ENCODE data around the gene TPCN1.

The TPCN1 gene

DNA sequence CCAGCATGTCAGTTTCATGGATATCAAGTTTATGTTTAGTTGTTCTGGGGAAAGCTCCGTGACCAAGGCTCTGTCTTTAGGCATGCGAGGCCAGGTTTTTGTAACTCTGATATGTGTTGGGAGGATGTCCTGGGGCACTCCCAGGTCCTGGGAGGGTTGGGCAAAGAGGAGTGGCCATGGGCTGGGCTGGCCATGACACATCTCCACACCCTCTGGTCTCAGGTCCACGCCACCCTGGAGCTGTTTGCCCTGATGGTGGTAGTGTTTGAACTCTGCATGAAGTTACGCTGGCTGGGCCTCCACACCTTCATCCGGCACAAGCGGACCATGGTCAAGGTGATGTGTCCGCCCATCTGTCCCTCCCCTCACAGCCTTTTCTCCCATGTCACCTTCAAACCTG, 46.4 kb downstream of the TPCN1 start:
- H4K20me1 ChIP-seq (ENCODE audit: insufficient read depth): no peaks in the 10 kb centered on the region
- no peaks in the 10 kb centered on the region for H3K36me3 ChIP-seq (ENCODE audit: insufficient read depth)
- H3K27me3 ChIP-seq (ENCODE audit: insufficient read depth, low read depth): no peaks in the 10 kb centered on the region
- no peak overlapping the region for H3K27ac ChIP-seq
- no peak overlapping the region for H3K4me3 ChIP-seq (IDR thresholded peaks at IDR 0.05; ENCODE audit: insufficient read depth, low read depth, low read length)
- H3K4me1 ChIP-seq (ENCODE audit: low read depth, poor library complexity, severe bottlenecking): no peaks in the 10 kb centered on the region
- no peak overlapping the region for H3K9ac ChIP-seq
- H2AFZ ChIP-seq (ENCODE audit: low read depth): no peak overlapping the region
- no peaks in the 10 kb centered on the region for H3K79me2 ChIP-seq (ENCODE audit: insufficient read depth, low read depth)
- TF ChIP-seq, protein P1, sequence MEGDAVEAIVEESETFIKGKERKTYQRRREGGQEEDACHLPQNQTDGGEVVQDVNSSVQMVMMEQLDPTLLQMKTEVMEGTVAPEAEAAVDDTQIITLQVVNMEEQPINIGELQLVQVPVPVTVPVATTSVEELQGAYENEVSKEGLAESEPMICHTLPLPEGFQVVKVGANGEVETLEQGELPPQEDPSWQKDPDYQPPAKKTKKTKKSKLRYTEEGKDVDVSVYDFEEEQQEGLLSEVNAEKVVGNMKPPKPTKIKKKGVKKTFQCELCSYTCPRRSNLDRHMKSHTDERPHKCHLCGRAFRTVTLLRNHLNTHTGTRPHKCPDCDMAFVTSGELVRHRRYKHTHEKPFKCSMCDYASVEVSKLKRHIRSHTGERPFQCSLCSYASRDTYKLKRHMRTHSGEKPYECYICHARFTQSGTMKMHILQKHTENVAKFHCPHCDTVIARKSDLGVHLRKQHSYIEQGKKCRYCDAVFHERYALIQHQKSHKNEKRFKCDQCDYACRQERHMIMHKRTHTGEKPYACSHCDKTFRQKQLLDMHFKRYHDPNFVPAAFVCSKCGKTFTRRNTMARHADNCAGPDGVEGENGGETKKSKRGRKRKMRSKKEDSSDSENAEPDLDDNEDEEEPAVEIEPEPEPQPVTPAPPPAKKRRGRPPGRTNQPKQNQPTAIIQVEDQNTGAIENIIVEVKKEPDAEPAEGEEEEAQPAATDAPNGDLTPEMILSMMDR (conservative IDR thresholded peaks at IDR 0.05; ENCODE audit: low read depth, low read length): no peak
- H3K4me2 ChIP-seq: no peak overlapping the region

DNA sequence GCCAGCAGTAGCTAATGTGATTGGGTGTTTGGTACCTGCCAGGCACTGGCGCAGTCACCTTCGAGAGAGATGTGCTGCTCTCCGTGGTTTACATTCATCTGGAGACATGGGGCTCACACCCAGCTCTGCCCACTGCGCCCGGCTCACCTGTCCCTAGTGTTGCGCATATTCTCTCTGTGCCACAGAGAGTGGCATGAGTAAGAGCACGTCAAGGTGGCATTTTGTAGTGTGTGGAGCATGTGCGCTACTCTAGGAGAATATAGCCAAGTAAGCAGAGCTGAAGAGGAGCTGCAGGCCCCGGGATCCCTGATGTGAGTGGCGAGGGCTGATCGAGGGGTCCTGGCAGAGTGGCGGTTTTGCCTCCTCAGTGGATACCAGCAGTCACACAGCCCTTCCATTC, 46.9 kb downstream of the TPCN1 start:
- Histone ChIP-seq H3K4me3 (IDR thresholded peaks at IDR 0.05; ENCODE audit: insufficient read depth, low read depth, low read length) (no peak overlapping the region), H3K4me2 (no peak overlapping the region), H3K79me2 (ENCODE audit: insufficient read depth, low read depth) (no peaks in the 10 kb centered on the region), H3K4me1 (ENCODE audit: low read depth, poor library complexity, severe bottlenecking) (no peaks in the 10 kb centered on the region), H3K27ac (no peak overlapping the region), H2AFZ (ENCODE audit: low read depth) (no peak overlapping the region), H3K36me3 (ENCODE audit: insufficient read depth) (no peaks in the 10 kb centered on the region), H4K20me1 (ENCODE audit: insufficient read depth) (no peaks in the 10 kb centered on the region), H3K27me3 (ENCODE audit: insufficient read depth, low read depth) (no peaks in the 10 kb centered on the region), H3K9ac (no peak overlapping the region)
- TF ChIP-seq, protein P1 (conservative IDR thresholded peaks at IDR 0.05; ENCODE audit: low read depth, low read length): no peak

DNA sequence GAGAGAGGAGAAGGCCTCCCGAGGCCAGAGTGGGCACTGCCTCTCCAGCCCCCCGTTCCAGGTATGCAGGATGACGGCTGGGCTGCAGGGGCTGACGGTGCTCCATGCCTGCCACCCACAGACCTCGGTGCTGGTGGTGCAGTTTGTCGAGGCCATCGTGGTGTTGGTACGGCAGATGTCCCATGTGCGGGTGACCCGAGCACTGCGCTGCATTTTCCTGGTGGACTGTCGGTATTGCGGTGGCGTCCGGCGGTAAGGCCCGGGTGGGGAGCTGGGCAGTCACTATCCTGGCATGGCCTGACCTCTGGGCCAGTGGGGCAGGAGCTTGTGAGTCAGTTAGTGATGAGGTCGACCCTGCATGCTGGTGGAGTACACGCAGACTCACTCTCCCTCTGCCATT, 47.4 kb downstream of the TPCN1 start:
- no peak overlapping the region for H2AFZ ChIP-seq (ENCODE audit: low read depth)
- no peaks in the 10 kb centered on the region for H3K4me1 ChIP-seq (ENCODE audit: low read depth, poor library complexity, severe bottlenecking)
- no peak overlapping the region for H3K4me3 ChIP-seq (IDR thresholded peaks at IDR 0.05; ENCODE audit: insufficient read depth, low read depth, low read length)
- no peaks in the 10 kb centered on the region for H3K36me3 ChIP-seq (ENCODE audit: insufficient read depth)
- H3K79me2 ChIP-seq (ENCODE audit: insufficient read depth, low read depth): no peaks in the 10 kb centered on the region
- no peak overlapping the region for H3K4me2 ChIP-seq
- no peak overlapping the region for H3K9ac ChIP-seq
- no peaks in the 10 kb centered on the region for H3K27me3 ChIP-seq (ENCODE audit: insufficient read depth, low read depth)
- no peaks in the 10 kb centered on the region for H4K20me1 ChIP-seq (ENCODE audit: insufficient read depth)
- TF ChIP-seq, protein P1 (conservative IDR thresholded peaks at IDR 0.05; ENCODE audit: low read depth, low read length): no peak
- H3K27ac ChIP-seq: no peak overlapping the region

DNA sequence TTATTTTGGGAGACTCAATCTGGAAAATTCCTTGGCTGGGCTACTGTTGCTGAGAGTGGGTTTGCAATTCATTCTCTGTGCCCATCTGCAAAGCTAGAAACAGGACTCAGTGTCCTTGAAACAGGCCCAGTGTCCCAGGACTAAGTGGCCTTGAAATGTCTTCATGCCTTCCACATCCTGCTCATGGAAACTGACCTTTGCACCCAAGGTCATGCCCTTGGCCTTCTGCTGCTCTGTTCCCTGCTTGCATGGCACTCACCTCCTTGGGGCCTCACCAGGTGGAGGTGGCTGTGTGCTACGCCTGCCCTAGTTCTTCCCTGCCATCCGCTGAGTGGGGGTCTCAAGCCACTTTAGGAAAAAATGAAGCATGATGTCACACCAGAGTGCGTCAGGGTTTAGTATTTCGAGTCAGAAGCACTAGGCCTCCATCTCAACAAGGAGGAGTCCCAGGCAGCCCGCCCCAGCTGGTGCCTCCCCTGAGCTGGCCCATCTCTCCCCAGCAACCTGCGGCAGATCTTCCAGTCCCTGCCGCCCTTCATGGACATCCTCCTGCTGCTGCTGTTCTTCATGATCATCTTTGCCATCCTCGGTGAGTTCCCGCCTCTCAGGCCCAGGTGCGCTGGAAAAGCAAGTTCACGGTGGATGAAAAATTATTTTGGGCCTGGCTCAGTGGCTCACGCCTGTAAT, 48.1 kb downstream of the TPCN1 start:
- no peaks in the 10 kb centered on the region for H3K27me3 ChIP-seq (ENCODE audit: insufficient read depth, low read depth)
- no peaks in the 10 kb centered on the region for H3K79me2 ChIP-seq (ENCODE audit: insufficient read depth, low read depth)
- H3K9ac ChIP-seq: no peak overlapping the region
- H3K4me3 ChIP-seq (IDR thresholded peaks at IDR 0.05; ENCODE audit: insufficient read depth, low read depth, low read length): no peak overlapping the region
- H3K4me2 ChIP-seq: no peak overlapping the region
- H3K36me3 ChIP-seq (ENCODE audit: insufficient read depth): no peaks in the 10 kb centered on the region
- H2AFZ ChIP-seq (ENCODE audit: low read depth): no peak overlapping the region
- TF ChIP-seq, protein P1 (conservative IDR thresholded peaks at IDR 0.05; ENCODE audit: low read depth, low read length): no peak
- no peak overlapping the region for H3K27ac ChIP-seq
- H3K4me1 ChIP-seq (ENCODE audit: low read depth, poor library complexity, severe bottlenecking): no peaks in the 10 kb centered on the region
- H4K20me1 ChIP-seq (ENCODE audit: insufficient read depth): no peaks in the 10 kb centered on the region

Measured in KMS-11 (cell line).